ENCODE results near the gene GPC6. TPM values are rescaled to one million over a fixed set of nuclear protein-coding genes. Genes with fewer than 3 reads are reported as not detected.

The GPC6 gene
- total and polyA plus RNA-seq, 12 donors = 0.15 to 5.4 (median 2.5) TPM

GRCh38 chr13:93550236-93550635 is 323.6 kb downstream of the GPC6 start:
- intact Hi-C loops (cut with DNase I) = no loop called here
- Histone ChIP-seq H3K9me3 (no peaks in the 10 kb centered on the region), H3K27ac (no peak overlapping the region), H3K36me3 (no peaks in the 10 kb centered on the region), H3K4me3 (no peak overlapping the region), H3K4me1 (no peaks in the 10 kb centered on the region), H3K27me3 (no peaks in the 10 kb centered on the region)
- no peak for TF ChIP-seq CTCF (IDR thresholded peaks at IDR 0.05)
- no peak for ATAC-seq
- no peak for DNase-seq

GRCh38 chr13:93552596-93552995 is 326.0 kb downstream of the GPC6 start:
- DNase-seq (no peak), ATAC-seq (no peak)
- no peak for TF ChIP-seq CTCF (IDR thresholded peaks at IDR 0.05)
- Histone ChIP-seq H3K4me1 (no peaks in the 10 kb centered on the region), H3K27me3 (no peaks in the 10 kb centered on the region), H3K9me3 (no peaks in the 10 kb centered on the region), H3K36me3 (no peaks in the 10 kb centered on the region), H3K4me3 (no peak overlapping the region), H3K27ac (no peak overlapping the region)
- intact Hi-C loops (cut with DNase I) = no loop called here

GRCh38 chr13:93554514-93554913 is 327.9 kb downstream of the GPC6 start:
- whole genome bisulfite sequencing, 2 donors = 62 to 79% methylated on average over 3 of the region's 3 CpGs
- ATAC-seq (no peak), DNase-seq (no peak)
- H3K4me1 ChIP-seq = no peaks in the 10 kb centered on the region
- intact Hi-C loops (cut with DNase I) = no loop called here
- no peaks in the 10 kb centered on the region for H3K27me3 ChIP-seq
- H3K36me3 ChIP-seq = no peaks in the 10 kb centered on the region
- H3K4me3 ChIP-seq = no peak overlapping the region
- TF ChIP-seq CTCF (IDR thresholded peaks at IDR 0.05) = no peak
- no peaks in the 10 kb centered on the region for H3K9me3 ChIP-seq
- no peak overlapping the region for H3K27ac ChIP-seq

- Histone ChIP-seq H3K27me3 (no peaks in the 10 kb centered on the region), H3K27ac (no peak overlapping the region), H3K36me3 (no peaks in the 10 kb centered on the region), H3K4me1 (no peaks in the 10 kb centered on the region), H3K9me3 (peaks cover 0 to 3% (median 0%) of the 10 kb centered on the region in 11 donors), H3K4me3 (no peak overlapping the region)
- intact Hi-C loops (cut with DNase I) = no loop called here
- no peak for TF ChIP-seq CTCF (IDR thresholded peaks at IDR 0.05)
- DNase-seq (no peak), ATAC-seq (no peak)
- WGBS, 2 donors = 66 to 69% methylated on average over 3 of the region's 3 CpGs
These were observed 332.0 kb downstream of the GPC6 start for GRCh38 chr13:93558637-93559036.

GRCh38 chr13:93559718-93560117 is 333.1 kb downstream of the GPC6 start:
- no peak for DNase-seq
- H3K27ac ChIP-seq = no peak overlapping the region
- no peaks in the 10 kb centered on the region for H3K27me3 ChIP-seq
- intact Hi-C loops (cut with DNase I) = no loop called here
- peaks cover 0 to 3% (median 0%) of the 10 kb centered on the region in 11 donors for H3K9me3 ChIP-seq
- 73 to 74% methylated on average over 3 of the region's 3 CpGs for WGBS, 2 donors
- no peak overlapping the region for H3K4me3 ChIP-seq
- no peaks in the 10 kb centered on the region for H3K4me1 ChIP-seq
- ATAC-seq = no peak
- H3K36me3 ChIP-seq = no peaks in the 10 kb centered on the region
- TF ChIP-seq CTCF (IDR thresholded peaks at IDR 0.05) = no peak

All from heart right ventricle (tissue), 16 donors.